ENCODE measurements around the gene FKBP4.
A peak's percentile ranks its signal among the peaks of the same experiment; 100 is the strongest.
"Not testable (repeated sequence)": the region's sequence is repeated elsewhere in the genome, so short reads cannot be mapped to it uniquely, and the experiment has no call there.

Gene FKBP4

GRCh38 chr12:2794736-2795289 lies at the start of gene FKBP4:
TSS of gene FKBP4 (plus strand) at chr12:2794970. CDS start at chr12:2795140, 170 bp downstream.
- DNase-seq: peak; percentile 85

GRCh38 chr12:2745655-2746054 lies 49.1 kb upstream of the FKBP4 start:
- DNase-seq: no peak

DNA sequence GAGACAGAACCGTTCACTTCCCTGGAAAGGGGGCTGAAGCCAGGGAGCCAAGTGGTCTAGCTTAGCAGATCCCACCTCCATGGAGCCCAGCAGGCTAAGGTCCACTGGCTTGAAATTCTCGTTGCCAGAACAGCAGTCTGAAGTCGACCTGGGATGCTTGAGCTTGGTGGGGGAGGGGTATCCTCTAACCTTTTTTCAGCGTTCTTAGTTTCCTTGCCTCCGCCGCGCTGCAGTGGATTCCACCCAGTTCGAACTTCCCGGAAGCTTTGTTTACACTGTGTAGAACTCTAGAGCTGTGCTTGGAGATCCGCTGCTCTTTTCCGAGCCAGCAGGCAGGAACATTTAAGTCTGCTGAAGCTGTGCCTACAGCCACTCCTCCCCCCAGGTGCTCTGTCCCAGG lies 45.2 kb upstream of the FKBP4 start:
- no peak for DNase-seq

DNA sequence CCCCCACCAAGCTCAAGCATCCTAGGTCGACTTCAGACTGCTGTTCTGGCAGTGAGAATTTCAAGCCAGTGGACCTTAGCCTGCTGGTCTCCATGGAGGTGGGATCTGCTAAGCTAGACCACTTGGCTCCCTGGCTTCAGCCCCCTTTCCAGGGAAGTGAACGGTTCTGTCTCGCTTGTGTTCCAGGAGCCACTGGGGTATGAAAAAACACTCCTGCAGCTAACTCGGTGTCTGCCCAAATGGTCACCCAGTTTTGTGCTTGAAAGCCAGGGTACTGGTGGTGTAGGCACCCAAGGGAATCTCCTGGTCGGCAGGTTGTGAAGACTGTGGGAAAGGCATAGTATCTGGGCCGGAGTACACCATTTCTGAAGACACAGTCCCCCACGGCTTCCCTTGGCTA lies 44.6 kb upstream of the FKBP4 start:
- no peak for DNase-seq

DNA sequence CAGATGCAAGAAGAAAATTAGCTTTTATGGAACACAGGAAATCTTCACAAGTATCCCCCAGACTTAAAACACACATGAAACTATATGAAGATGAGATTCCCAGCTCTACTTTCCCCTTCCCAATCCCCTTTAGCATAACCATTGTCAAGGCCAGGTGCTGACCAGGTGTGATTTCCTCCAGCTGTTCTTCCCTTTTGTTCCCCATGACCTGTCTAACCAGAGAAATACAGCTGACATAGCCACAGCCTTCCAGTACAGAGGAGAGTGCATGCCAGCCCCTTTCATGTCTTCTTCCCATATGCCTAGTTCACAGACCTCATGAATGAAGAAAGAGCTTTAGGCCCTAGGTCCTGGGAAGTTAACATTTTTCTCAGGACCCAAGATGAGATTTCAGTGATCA lies 43.5 kb upstream of the FKBP4 start:
- no peak for DNase-seq

DNA sequence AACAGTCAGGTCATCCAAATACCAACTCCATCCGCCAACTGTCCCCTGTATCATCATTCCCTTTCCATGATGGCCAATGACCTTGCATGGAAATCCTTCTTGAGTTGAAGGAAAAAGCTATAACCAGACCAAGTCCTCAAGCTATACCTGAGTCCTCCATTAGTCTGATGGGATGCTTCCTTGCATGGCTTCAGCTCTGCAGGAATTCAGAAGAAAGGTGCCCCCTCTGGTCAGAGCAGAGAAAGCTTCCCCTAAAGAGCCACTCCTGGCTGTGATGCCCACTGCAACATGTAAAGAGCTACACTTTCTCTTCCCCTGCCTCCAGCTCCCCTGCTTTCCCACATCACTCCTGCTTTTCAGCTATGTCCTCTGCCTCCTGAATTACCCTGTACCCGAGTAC lies 43.1 kb upstream of the FKBP4 start:
- DNase-seq: no peak

- DNase-seq: no peak
These were observed 41.9 kb upstream of the FKBP4 start for GRCh38 chr12:2752676-2753371.

GRCh38 chr12:2753536-2753935 lies 41.2 kb upstream of the FKBP4 start:
- DNase-seq: no peak

GRCh38 chr12:2754208-2754607 lies 40.6 kb upstream of the FKBP4 start:
- no peak for DNase-seq

DNA sequence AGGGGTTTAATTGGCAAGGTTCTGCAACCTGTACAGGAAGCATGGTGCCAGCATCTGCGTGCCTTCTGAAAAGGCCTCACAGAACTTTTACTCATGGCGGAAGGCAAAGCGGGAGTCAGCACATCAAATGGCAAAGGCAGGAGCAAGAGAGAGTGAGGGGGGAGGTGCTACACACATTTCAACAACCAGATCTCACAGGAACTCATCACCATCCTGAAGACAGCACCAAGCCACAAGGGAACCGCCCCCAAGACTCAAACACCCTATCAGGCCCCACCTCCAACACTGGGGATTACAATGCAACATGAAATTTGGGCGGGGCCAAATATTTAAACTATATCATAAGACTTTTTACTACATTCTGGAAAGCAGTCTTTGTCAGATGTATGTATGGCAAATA lies 38.0 kb upstream of the FKBP4 start:
- DNase-seq: no peak

GRCh38 chr12:2759733-2760132 lies 35.0 kb upstream of the FKBP4 start:
- DNase-seq: no peak

DNA sequence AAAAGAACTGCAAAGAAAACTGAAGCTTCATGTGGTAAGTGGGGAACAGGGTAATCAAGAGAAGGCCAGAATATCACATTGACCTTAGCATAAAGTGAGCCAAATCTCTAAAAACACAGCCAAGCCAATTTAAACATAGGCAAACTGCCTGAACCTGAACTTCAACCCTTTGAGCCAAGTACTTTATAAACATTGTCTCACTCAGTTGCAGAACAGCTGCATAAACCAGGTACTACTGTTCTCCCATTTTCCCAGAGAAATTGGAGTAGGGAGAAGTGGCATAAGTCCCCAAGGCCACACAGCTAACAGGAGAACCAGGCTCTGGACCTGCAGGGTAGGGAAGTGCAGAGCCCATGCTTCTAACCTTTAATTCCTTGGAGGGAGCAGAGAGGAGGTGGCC lies 30.4 kb upstream of the FKBP4 start:
- no peak for DNase-seq

DNA sequence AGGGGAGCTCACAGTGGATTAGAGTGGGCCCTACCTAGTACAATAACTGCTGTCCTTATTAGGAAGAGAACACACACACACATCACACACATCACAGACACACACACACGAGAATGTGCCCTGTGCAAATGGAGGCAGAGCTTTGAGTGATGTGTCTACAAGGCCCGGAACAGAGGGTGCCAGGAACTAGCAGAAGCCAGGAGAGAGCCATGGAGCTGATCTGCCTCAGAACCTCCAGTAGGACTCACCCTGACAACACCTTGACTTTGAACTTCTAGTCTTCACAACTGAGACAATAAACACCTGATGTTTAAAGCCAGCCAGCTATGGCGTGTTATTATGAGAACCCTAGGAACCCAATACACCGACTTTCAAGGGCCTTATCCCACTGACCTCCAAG lies 29.7 kb upstream of the FKBP4 start:
- DNase-seq: no peak

DNA sequence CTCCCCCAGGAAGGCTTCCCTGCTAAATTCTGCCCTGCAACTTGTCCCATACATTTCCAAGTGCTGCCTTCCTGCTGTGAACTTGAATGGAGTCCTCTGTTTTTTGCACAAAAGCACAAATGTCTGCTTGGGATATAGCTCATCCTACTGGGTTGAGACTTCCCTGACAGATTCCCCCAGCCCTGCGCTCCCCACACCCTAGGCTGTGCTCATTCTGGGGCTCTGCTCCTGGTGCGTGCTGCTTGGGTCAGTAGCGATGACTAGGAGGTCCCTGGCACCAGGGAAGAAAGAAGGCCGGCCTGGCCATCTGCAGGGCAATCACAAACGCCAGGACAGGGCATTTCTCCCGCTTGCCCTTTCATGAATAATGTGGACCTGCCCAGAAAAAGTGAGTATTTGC lies 29.2 kb upstream of the FKBP4 start:
- no peak for DNase-seq

- DNase-seq: no peak
These were observed 26.4 kb upstream of the FKBP4 start for GRCh38 chr12:2768224-2768961.

- DNase-seq: no peak
These were observed 24.8 kb upstream of the FKBP4 start for GRCh38 chr12:2769866-2770533.

- DNase-seq: not testable (repeated sequence)
These were observed 24.2 kb upstream of the FKBP4 start for GRCh38 chr12:2770544-2770943.

DNA sequence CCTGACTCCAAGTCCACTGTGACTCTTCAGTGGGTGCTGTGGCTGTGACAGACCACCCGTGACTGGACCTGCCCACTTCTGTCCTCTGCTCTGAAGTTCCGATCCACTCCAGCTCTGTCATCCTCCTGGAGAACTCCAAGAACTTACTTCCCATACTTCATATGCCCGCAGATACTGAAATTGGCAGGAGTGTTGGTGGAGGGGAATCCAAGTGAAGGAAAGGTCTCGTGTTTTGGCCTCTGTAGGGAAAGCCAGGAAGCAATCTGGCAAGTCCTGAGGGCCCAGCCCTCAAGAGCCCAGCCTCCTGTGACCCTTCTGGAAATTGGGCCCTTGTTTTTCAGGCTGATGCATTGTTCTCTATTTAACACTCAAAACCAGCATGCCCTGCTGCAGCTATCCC lies 22.4 kb upstream of the FKBP4 start:
- no peak for DNase-seq

GRCh38 chr12:2773199-2773875 lies 21.4 kb upstream of the FKBP4 start:
- DNase-seq: no peak

GRCh38 chr12:2775431-2775830 lies 19.3 kb upstream of the FKBP4 start:
- DNase-seq: no peak

- no peak for DNase-seq
These were observed 18.5 kb upstream of the FKBP4 start for GRCh38 chr12:2776129-2776806.

- DNase-seq: no peak
These were observed 15.5 kb upstream of the FKBP4 start for GRCh38 chr12:2779281-2779680.

All from NCI-H146 (cell line).